ENCODE results near the gene CBFA2T2.
"Not testable (repeated sequence)": the region's sequence is repeated elsewhere in the genome, so short reads cannot be mapped to it uniquely, and the experiment has no call there.

Gene CBFA2T2

DNA sequence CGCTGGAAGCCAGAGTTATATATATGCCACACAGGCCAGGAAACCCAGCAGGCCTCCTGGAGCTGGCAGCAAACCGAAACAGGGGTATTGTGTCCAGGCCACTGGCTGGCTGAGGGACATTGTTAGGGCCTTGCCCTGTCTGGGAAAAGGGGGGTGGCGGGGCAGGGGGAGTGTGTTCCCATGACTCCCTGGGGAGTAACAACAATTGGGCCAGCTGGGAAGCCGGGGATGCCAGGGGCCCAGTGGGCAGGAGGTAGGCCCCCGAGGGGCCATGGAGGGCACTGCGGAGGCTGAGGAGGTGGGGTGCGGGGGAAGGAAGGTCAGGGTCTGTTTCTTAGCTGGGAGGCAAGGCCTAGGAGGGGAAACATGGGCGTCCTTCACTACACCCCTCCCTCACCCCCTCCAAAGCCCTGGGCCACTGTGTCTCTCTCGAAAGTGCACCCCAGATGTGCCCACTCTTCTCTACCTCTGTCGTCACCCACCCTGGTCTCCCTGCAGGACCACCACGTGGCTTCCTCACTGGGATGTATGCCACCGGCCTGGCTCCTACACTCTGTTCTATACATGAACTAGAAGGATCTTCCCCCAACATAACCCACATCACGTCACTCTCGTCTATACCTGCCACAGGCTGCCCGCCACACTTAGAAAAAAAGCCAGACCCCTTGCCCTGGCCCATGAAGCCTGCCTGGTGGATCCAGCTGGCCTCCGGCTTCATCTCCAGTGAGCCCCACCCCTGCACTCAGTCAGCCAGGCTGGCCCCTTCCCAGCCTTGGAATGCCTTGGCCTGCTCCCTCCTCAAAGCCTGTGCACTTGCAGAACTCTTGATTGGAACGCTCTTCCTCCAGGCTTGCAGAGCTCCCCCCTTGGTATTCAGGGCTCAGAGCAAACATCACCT is 204.1 kb downstream of the CBFA2T2 start:
- peak; percentile 45 for DNase-seq (ENCODE audit: low spot score)

- DNase-seq (ENCODE audit: low spot score), result no peak
Measured at GRCh38 chr20:33694639-33695012, 204.7 kb downstream of the CBFA2T2 start.

- DNase-seq (ENCODE audit: low spot score), result peak; percentile 97
Measured at GRCh38 chr20:33696448-33696847, 206.6 kb downstream of the CBFA2T2 start.

DNA sequence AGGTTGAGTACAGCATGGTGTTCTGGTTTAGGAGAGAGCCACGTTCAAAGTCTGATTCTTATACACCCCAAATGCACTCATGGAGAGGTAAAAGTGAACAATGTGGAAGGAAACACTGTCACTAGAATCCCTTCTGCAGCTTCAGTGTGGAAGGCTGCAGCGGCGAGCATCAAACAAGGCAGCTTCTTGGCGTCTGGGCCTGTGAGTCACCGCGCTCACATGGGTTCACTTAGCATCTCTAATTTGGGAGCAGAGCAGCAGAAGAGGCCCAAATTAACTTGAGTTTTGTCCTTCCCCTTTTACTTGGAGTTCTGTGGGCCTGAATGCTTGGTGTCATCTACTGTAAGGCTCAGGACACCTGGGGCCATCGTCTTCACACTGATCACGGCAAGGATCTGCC is 207.2 kb downstream of the CBFA2T2 start:
- peak; percentile 78 for DNase-seq (ENCODE audit: low spot score)

DNA sequence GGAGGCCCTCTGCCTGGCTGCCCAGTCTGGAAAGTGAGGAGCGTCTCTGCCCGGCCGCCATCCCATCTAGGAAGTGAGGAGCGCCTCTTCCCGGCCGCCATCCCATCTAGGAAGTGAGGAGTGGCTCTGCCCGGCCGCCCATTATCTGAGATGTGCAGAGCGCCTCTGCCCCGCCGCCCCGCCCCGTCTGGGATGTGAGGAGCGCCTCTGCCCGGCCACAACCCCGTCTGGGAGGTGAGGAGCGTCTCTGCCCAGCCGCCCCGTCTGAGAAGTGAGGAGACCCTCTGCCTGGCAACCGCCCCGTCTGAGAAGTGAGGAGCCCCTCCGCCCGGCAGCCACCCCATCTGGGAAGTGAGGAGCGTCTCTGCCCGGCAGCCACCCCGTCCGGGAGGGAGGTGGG is 209.1 kb downstream of the CBFA2T2 start:
- DNase-seq (ENCODE audit: low spot score), result not testable (repeated sequence)
